ENCODE results near the gene MFN2.

- TF ChIP-seq EZH2 (IDR thresholded peaks at IDR 0.05; ENCODE audit: insufficient read depth, poor library complexity, severe bottlenecking) (no peak), EZH2phosphoT487 (IDR thresholded peaks at IDR 0.05; ENCODE audit: insufficient read depth, low read depth) (no peak)
Observed at GRCh38 chr1:12014141-12014991, 34.1 kb downstream of the MFN2 start.

All from GM23248 (cell line).